ENCODE data around the gene CLDN8. TPM values are rescaled to one million over a fixed set of nuclear protein-coding genes. Genes with fewer than 3 reads are reported as not detected.
A peak's percentile ranks its signal among the peaks of the same experiment; 100 is the strongest.

CLDN8 gene
- total RNA-seq, 4 donors from 2014 or later, result 8.9 to 55.6 (median 32.6) TPM

DNA sequence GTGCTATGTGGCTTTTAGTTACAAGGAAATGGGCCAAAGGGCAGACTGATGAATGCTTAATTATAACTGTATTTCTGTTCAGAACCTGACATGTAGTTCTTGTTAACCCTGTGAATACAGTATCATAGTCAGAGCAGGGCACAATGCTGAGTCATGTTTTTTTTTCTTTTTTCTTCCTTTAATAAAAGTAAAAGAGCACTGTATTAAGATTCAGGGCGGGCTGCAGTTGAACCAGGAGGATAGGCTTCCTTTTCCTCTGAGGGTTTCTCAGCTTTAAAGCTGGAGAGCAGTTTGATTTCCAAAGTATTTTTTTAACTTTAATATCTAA is 8.7 kb downstream of the CLDN8 start:
- Histone ChIP-seq H3K4me1 (no peaks in the 10 kb centered on the region), H3K27ac (no peak overlapping the region), H3K36me3 (no peaks in the 10 kb centered on the region), H3K27me3 (no peaks in the 10 kb centered on the region), H3K9me3 (no peaks in the 10 kb centered on the region), H3K4me3 (replicated peaks in 1 of 3) (no peak overlapping the region)
- TF ChIP-seq CTCF (IDR thresholded peaks at IDR 0.05), result no peak
- no peak for TF ChIP-seq POLR2A (IDR thresholded peaks at IDR 0.05)
- 79 to 82% methylated on average over 1 of the region's 1 CpG for WGBS, 2 donors
- intact Hi-C loops (cut with DNase I), result no loop called here
- no peak for DNase-seq

GRCh38 chr21:30206551-30207251 is 9.2 kb downstream of the CLDN8 start:
- 79 to 83% methylated on average over 7 of the region's 7 CpGs for WGBS, 2 donors
- intact Hi-C loops (cut with DNase I), result no loop called here
- H3K4me3 ChIP-seq (replicated peaks in 1 of 3), result no peak overlapping the region

DNA sequence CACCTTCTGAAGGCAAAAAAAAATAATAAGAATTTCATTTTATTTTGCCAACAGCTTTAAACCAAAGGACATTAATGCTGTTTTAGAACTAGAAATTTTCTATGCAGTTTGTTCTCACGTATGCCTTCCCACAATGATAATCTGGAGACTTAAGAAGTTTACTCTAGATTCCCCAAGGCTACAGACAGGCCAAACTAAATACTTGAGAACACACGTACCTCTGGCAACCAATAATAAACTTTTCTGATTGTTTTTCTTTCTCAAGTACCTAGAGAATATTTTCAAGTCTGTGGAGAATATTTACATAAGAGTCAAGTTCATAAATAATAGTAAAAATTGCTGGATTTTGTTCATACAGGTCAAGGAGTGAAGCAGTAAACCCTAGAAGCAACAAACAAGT is 15.9 kb downstream of the CLDN8 start:
- intact Hi-C loops (cut with DNase I), result loop anchor here (10.0 kb wide), 1 partner anchor 155 kb away; no protein-coding TSS in a partner anchor
- TF ChIP-seq CTCF (IDR thresholded peaks at IDR 0.05), result no peak
- 27 to 34% methylated on average over 2 of the region's 2 CpGs for WGBS, 2 donors
- Histone ChIP-seq H3K4me1 (no peaks in the 10 kb centered on the region), H3K27me3 (no peaks in the 10 kb centered on the region), H3K36me3 (no peaks in the 10 kb centered on the region), H3K27ac (no peak overlapping the region), H3K9me3 (no peaks in the 10 kb centered on the region), H3K4me3 (replicated peaks in 1 of 3) (no peak overlapping the region)
- DNase-seq, result no peak

More at GRCh38 chr21:30206551-30207251, 9.2 kb downstream of the CLDN8 start:
- no peak for DNase-seq
- no peaks in the 10 kb centered on the region for H3K27me3 ChIP-seq
- H3K9me3 ChIP-seq, result no peaks in the 10 kb centered on the region
- TF ChIP-seq POLR2A (IDR thresholded peaks at IDR 0.05) (no peak), CTCF (IDR thresholded peaks at IDR 0.05) (no peak)
- no peaks in the 10 kb centered on the region for H3K36me3 ChIP-seq
- H3K27ac ChIP-seq, result no peak overlapping the region
- no peaks in the 10 kb centered on the region for H3K4me1 ChIP-seq

GRCh38 chr21:30194701-30195299 is 21.1 kb downstream of the CLDN8 start:
- Histone ChIP-seq H3K9me3 (no peaks in the 10 kb centered on the region), H3K27ac (no peak overlapping the region), H3K4me3 (replicated peaks in 1 of 3) (no peak overlapping the region), H3K27me3 (no peaks in the 10 kb centered on the region), H3K36me3 (no peaks in the 10 kb centered on the region), H3K4me1 (no peaks in the 10 kb centered on the region)
- DNase-seq, result no peak
- WGBS, 2 donors, result 46 to 49% methylated on average over 2 of the region's 2 CpGs
- peak in 5 of 6 experiments; percentile 26 to 65 (median 61) for TF ChIP-seq CTCF (IDR thresholded peaks at IDR 0.05)
- TF ChIP-seq POLR2A (IDR thresholded peaks at IDR 0.05), result no peak
- intact Hi-C loops (cut with DNase I), result loop anchor here (10.0 kb wide), 1 partner anchor 150 kb away; no protein-coding TSS in a partner anchor

DNA sequence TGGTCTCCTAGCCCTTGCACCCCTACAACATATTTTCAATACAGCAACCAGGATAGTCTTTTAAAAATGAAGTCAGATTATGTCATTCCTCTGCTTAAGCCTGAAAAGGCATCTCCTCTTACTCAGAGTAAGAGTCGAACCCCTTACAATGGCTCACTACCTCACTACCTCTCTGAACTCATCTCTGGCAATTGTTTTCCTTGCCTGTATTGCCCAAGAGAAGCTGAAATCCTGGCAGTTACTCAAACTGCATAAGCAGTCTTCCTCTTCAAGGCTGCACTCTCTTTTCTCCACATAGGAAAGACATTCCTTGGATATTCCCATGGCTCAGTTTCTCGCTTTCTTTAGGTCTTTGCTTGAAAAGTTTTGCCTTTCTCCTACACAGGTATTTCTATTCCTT is 22.7 kb downstream of the CLDN8 start:
- Histone ChIP-seq H3K27ac (no peak overlapping the region), H3K4me1 (peaks cover 0 to 2% of the 10 kb centered on the region in 2 donors), H3K27me3 (no peaks in the 10 kb centered on the region), H3K36me3 (no peaks in the 10 kb centered on the region), H3K9me3 (no peaks in the 10 kb centered on the region), H3K4me3 (replicated peaks in 1 of 3) (no peak overlapping the region)
- DNase-seq, result no peak
- intact Hi-C loops (cut with DNase I), result loop anchor here (10.0 kb wide), 1 partner anchor 148 kb away; no protein-coding TSS in a partner anchor
- TF ChIP-seq CTCF (IDR thresholded peaks at IDR 0.05) (no peak), POLR2A (IDR thresholded peaks at IDR 0.05) (no peak)
- 84% methylated on average over 2 of the region's 2 CpGs for WGBS, 2 donors
